ENCODE results near the gene CLDN3. TPM values are rescaled to one million over a fixed set of nuclear protein-coding genes. Genes with fewer than 3 reads are reported as not detected.

CLDN3 gene
- total RNA-seq, 2 experiments from 2014 or later: not detected

- Histone ChIP-seq H3K4me3 (ENCODE audit: low read depth, low read length, poor library complexity, severe bottlenecking) (no peak overlapping the region), H3K9me3 (ENCODE audit: low read length) (no peaks in the 10 kb centered on the region), H3K27ac (ENCODE audit: low read depth, low read length, poor library complexity, severe bottlenecking) (no peak overlapping the region), H2AFZ (ENCODE audit: low read length) (no peak overlapping the region), H3K4me2 (ENCODE audit: low read length) (no peak overlapping the region), H3K4me1 (ENCODE audit: insufficient read depth, low read length, poor library complexity, severe bottlenecking) (no peaks in the 10 kb centered on the region), H4K20me1 (ENCODE audit: insufficient read depth, low read length) (no peaks in the 10 kb centered on the region), H3K9me2 (ENCODE audit: insufficient read depth, low read length) (no peaks in the 10 kb centered on the region), H3K36me3 (ENCODE audit: insufficient read depth, low read length) (no peaks in the 10 kb centered on the region), H3K79me2 (ENCODE audit: insufficient read depth, low read depth, low read length) (no peaks in the 10 kb centered on the region)
- intact Hi-C loops (cut with micrococcal nuclease; ENCODE audit: unreplicated experiment): no loop called here
- POLR2A ChIA-PET: interaction anchor here (1.1 kb wide), 1 partner anchor 74 kb away, joined by 3 read pairs; no protein-coding TSS in a partner anchor
- CTCF ChIA-PET (ENCODE audit: unreplicated experiment): no interaction called here
- no peak for TF ChIP-seq CTCF (conservative IDR thresholded peaks at IDR 0.05; ENCODE audit: low read length)
- no peak for TF ChIP-seq EZH2phosphoT487 (IDR thresholded peaks at IDR 0.05; ENCODE audit: borderline replicate concordance, low read depth, low read length)
- BruUV-seq (replicated peaks): no TSS peak
- DNase-seq (ENCODE audit: low spot score): no peak
Measured at GRCh38 chr7:73758581-73759138, 11.4 kb downstream of the CLDN3 start.

- no peaks in the 10 kb centered on the region for H3K4me1 ChIP-seq (ENCODE audit: insufficient read depth, low read length, poor library complexity, severe bottlenecking)
- no peak overlapping the region for H3K4me3 ChIP-seq (ENCODE audit: low read depth, low read length, poor library complexity, severe bottlenecking)
- no peaks in the 10 kb centered on the region for H4K20me1 ChIP-seq (ENCODE audit: insufficient read depth, low read length)
- H3K4me2 ChIP-seq (ENCODE audit: low read length): no peak overlapping the region
- H3K79me2 ChIP-seq (ENCODE audit: insufficient read depth, low read depth, low read length): no peaks in the 10 kb centered on the region
- TF ChIP-seq CTCF (conservative IDR thresholded peaks at IDR 0.05; ENCODE audit: low read length) (no peak), EZH2phosphoT487 (IDR thresholded peaks at IDR 0.05; ENCODE audit: borderline replicate concordance, low read depth, low read length) (no peak)
- CTCF ChIA-PET (ENCODE audit: unreplicated experiment): no interaction called here
- no TSS peak for BruUV-seq (replicated peaks)
- POLR2A ChIA-PET: no interaction called here
- no peaks in the 10 kb centered on the region for H3K36me3 ChIP-seq (ENCODE audit: insufficient read depth, low read length)
- no peaks in the 10 kb centered on the region for H3K9me2 ChIP-seq (ENCODE audit: insufficient read depth, low read length)
- DNase-seq (ENCODE audit: low spot score): no peak
- intact Hi-C loops (cut with micrococcal nuclease; ENCODE audit: unreplicated experiment): no loop called here
- no peaks in the 10 kb centered on the region for H3K9me3 ChIP-seq (ENCODE audit: low read length)
- H3K27ac ChIP-seq (ENCODE audit: low read depth, low read length, poor library complexity, severe bottlenecking): no peak overlapping the region
- H2AFZ ChIP-seq (ENCODE audit: low read length): no peak overlapping the region
Measured at GRCh38 chr7:73749931-73750776, 19.9 kb downstream of the CLDN3 start.

GRCh38 chr7:73746378-73746777 is 23.7 kb downstream of the CLDN3 start:
- H3K27ac ChIP-seq (ENCODE audit: low read depth, low read length, poor library complexity, severe bottlenecking): no peak overlapping the region
- no peaks in the 10 kb centered on the region for H3K79me2 ChIP-seq (ENCODE audit: insufficient read depth, low read depth, low read length)
- POLR2A ChIA-PET: no interaction called here
- DNase-seq (ENCODE audit: low spot score): no peak
- TF ChIP-seq EZH2phosphoT487 (IDR thresholded peaks at IDR 0.05; ENCODE audit: borderline replicate concordance, low read depth, low read length) (no peak), CTCF (conservative IDR thresholded peaks at IDR 0.05; ENCODE audit: low read length) (no peak)
- no peak overlapping the region for H2AFZ ChIP-seq (ENCODE audit: low read length)
- no peaks in the 10 kb centered on the region for H3K9me2 ChIP-seq (ENCODE audit: insufficient read depth, low read length)
- no peaks in the 10 kb centered on the region for H4K20me1 ChIP-seq (ENCODE audit: insufficient read depth, low read length)
- H3K36me3 ChIP-seq (ENCODE audit: insufficient read depth, low read length): no peaks in the 10 kb centered on the region
- no peak overlapping the region for H3K4me2 ChIP-seq (ENCODE audit: low read length)
- no peak overlapping the region for H3K4me3 ChIP-seq (ENCODE audit: low read depth, low read length, poor library complexity, severe bottlenecking)
- CTCF ChIA-PET (ENCODE audit: unreplicated experiment): no interaction called here
- intact Hi-C loops (cut with micrococcal nuclease; ENCODE audit: unreplicated experiment): no loop called here
- no TSS peak for BruUV-seq (replicated peaks)
- H3K9me3 ChIP-seq (ENCODE audit: low read length): no peaks in the 10 kb centered on the region
- H3K4me1 ChIP-seq (ENCODE audit: insufficient read depth, low read length, poor library complexity, severe bottlenecking): peaks cover 24% of the 10 kb centered on the region
